ENCODE results near the gene CRYBB3.

DNA sequence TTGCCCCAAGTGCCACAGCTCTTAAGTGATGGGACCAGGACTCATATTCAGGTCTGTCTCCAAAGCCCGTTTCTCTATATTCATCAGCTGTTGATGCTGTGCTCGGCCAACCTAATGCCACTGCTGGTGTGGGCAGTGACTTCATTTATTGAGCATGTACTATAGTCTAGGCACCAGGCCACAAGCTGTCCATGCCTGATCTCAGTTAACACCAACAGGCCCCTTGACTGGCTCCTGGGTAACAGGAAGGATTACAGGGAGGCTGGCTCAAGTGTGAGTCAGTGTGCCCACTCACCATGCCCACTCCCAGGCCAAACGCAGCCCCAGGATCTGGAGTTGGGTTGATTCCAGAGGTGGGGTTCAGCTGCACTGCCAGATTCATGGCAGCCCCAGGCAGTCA lies 11.1 kb downstream of the CRYBB3 start:
- no peak for TF ChIP-seq POLR2AphosphoS5 (IDR thresholded peaks at IDR 0.05; ENCODE audit: low read depth, low read length)
- TF ChIP-seq POLR2A (IDR thresholded peaks at IDR 0.05; ENCODE audit: low read depth, low read length) = no peak
- no peak for TF ChIP-seq TAF1 (IDR thresholded peaks at IDR 0.05; ENCODE audit: borderline replicate concordance, low read depth, low read length)
